GM20000 (cell line): ENCODE data around the gene SLC34A2.

Source experiments
- DNase-seq: peaks from one replicate; pipeline ENCODE4 v3.0.0; 2012; ENCODE audit warnings: low spot score
- CTCF ChIP-seq: IDR thresholded peaks from 2 replicates; pipeline ENCODE4 v1.5.1; 2012; ENCODE audit warnings: mild to moderate bottlenecking, control low read depth; ENCODE audit errors: extremely low read depth, missing control alignments

The SLC34A2 gene

GRCh38 chr4:25723409-25723808, 67.8 kb downstream of the SLC34A2 start:
- no peak for TF ChIP-seq CTCF
- DNase-seq: no peak

GRCh38 chr4:25725870-25726269, 70.2 kb downstream of the SLC34A2 start:
- no peak for TF ChIP-seq CTCF
- DNase-seq: no peak

GRCh38 chr4:25727711-25728493, 72.3 kb downstream of the SLC34A2 start:
- no peak for TF ChIP-seq CTCF
- DNase-seq: no peak
